Adipocyte (in vitro differentiated cells): ENCODE data around the gene TMEM181.
"Not testable (repeated sequence)": the region's sequence is repeated elsewhere in the genome, so short reads cannot be mapped to it uniquely, and the experiment has no call there.

ENCODE experiments used
- DNase-seq: peaks from one replicate; pipeline ENCODE4 v3.0.0-alpha.2; 2015; ENCODE audit warnings: low read depth
- H3K27me3 ChIP-seq: replicated peaks from 2 replicates; pipeline ENCODE4 v1.7.0; 2013; ENCODE audit warnings: mild to moderate bottlenecking, low read length, moderate library complexity; ENCODE audit not compliant: control insufficient read depth, insufficient read depth
- H3K36me3 ChIP-seq: 2 replicates; pipeline ENCODE4 v1.7.0; 2013; ENCODE audit warnings: low read length, mild to moderate bottlenecking, moderate library complexity; ENCODE audit not compliant: control insufficient read depth, insufficient read depth, severe bottlenecking
- H3K4me1 ChIP-seq: 2 replicates; pipeline ENCODE4 v1.7.0; 2013; ENCODE audit warnings: mild to moderate bottlenecking, low read length, moderate library complexity; ENCODE audit not compliant: control insufficient read depth, insufficient read depth
- H3K4me3 ChIP-seq: 2 replicates; pipeline ENCODE4 v1.7.0; 2013; ENCODE audit warnings: mild to moderate bottlenecking, low read length, moderate library complexity
- H3K9ac ChIP-seq: 2 replicates; pipeline ENCODE4 v1.7.0; 2013; ENCODE audit warnings: mild to moderate bottlenecking, low read length, moderate library complexity
- H3K9me3 ChIP-seq: 2 replicates; pipeline ENCODE4 v1.7.0; 2013; ENCODE audit warnings: mild to moderate bottlenecking, low read length, moderate library complexity; ENCODE audit not compliant: control insufficient read depth

The TMEM181 gene

DNA sequence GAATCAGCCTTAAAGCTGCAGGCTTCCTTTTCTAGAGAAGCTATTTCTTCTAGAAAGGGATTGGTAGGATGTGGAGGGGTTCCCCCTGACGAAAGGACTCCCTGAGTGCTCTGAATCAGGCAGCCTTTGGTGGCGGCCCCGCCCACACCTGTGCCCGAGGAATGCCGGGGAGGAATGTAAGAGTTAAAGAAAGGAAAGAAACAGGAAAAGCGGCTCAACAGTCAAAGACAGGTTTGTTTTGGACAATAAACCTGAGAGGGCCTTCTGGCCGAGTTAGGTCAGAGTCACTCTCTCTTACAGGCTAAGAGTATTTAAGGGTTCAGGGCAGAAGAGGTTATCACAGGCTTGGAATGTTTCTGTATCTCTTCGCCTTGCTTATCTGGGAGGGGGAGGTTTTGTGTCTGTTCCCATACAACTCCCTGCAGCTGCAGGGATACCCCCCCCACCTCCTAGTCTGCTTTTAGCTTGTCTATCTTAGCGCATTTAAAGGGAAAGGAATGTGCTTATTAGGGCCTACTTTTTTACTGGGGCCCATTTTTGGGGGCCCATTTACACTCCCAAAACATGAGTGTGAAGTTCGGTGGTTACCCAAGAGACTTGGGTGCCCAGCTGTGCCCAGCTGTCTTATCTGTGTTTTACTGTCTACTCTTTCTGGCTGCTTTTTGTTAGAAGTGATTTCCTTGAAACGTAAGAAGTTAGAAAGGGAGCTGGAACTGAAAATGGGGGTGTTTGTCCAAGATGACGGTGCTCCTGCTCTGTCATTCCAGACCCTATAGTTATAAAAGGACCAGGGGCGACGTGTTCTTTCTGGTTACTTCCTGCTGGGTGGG, 51.9 kb downstream of the TMEM181 start:
- Histone ChIP-seq H3K9ac (no peak overlapping the region), H3K9me3 (no peaks in the 10 kb centered on the region), H3K36me3 (peaks cover 77% of the 10 kb centered on the region), H3K27me3 (no peaks in the 10 kb centered on the region), H3K4me3 (no peak overlapping the region), H3K4me1 (peaks cover 9% of the 10 kb centered on the region)
- no peak for DNase-seq

- H3K9me3 ChIP-seq, DNase-seq, H3K27me3 ChIP-seq, H3K4me1 ChIP-seq, H3K9ac ChIP-seq, H3K4me3 ChIP-seq: not testable (repeated sequence)
- peaks cover 49% of the 10 kb centered on the region for H3K36me3 ChIP-seq
These were observed 54.7 kb downstream of the TMEM181 start for GRCh38 chr6:158614606-158615005.

DNA sequence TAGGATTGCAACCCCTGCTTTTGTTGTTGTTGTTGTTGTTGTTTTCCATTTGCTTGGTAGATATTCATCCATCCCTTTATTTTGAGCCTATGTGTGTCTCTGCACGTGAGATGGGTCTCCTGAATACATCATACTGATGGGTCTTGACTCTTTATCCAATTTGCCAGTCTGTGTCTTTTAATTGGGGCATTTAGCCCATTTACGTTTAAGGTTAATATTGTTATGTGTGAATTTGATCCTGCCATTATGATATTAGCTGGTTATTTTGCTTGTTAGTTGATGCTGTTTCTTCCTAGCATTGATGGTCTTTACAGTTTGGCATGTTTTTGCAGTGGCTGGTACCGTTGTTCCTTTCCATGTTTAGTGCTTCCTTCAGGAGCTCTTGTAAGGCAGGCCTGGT, 58.4 kb downstream of the TMEM181 start:
- H3K9ac ChIP-seq, H3K4me1 ChIP-seq, H3K27me3 ChIP-seq, H3K4me3 ChIP-seq, H3K9me3 ChIP-seq, DNase-seq: not testable (repeated sequence)
- peaks cover 46% of the 10 kb centered on the region for H3K36me3 ChIP-seq

DNA sequence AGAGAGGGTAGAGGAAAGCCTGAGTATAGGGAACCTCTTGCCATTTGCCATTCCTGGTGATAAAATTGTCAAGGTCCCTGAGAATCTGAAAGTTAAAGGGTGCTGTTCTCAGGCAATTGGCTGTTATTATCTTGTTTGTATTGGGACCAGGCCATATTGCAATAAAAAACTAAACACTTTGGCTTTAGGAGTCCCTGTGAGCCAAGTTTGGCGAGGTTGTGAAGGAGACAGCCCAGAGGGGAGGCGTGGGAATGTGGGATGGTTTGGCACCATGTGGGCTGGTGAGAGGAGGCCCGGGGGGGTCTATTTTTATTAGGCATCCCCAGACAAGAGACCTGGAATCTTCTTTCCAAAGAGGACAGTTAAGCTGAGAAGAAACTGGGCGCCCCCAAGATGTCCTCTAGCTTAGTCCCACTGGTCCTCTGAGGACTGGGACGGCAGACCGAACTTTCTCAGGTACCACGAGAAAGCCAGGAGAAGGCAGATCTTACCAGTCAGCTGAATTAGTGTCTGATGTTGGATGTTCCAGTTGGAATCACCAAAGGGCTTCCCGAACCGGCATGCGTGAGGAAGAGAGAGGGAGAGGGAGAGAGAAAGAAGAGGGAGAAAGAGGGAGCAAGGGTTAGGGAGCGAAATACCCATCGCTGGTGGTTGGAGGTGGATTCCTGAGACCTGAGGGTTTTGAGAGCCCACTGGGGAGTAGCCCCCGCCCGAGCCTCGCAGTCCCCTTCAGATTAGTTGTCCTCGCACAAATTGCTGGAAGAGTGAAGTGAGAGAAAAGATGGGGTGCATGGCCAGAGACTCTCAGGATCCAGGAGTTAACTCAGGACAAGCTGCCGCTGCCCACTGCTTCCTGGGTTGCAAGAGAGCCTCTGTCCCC, 60.3 kb downstream of the TMEM181 start:
- H3K9me3 ChIP-seq, result no peaks in the 10 kb centered on the region
- no peak overlapping the region for H3K4me3 ChIP-seq
- DNase-seq, result no peak
- peaks cover 38% of the 10 kb centered on the region for H3K36me3 ChIP-seq
- H3K4me1 ChIP-seq, result no peaks in the 10 kb centered on the region
- no peaks in the 10 kb centered on the region for H3K27me3 ChIP-seq
- no peak overlapping the region for H3K9ac ChIP-seq

- Histone ChIP-seq H3K27me3 (no peaks in the 10 kb centered on the region), H3K4me3 (no peak overlapping the region), H3K9ac (no peak overlapping the region), H3K4me1 (no peaks in the 10 kb centered on the region), H3K36me3 (peaks cover 46% of the 10 kb centered on the region), H3K9me3 (no peaks in the 10 kb centered on the region)
- DNase-seq, result no peak
These were observed 61.2 kb downstream of the TMEM181 start for GRCh38 chr6:158620963-158621693.

DNA sequence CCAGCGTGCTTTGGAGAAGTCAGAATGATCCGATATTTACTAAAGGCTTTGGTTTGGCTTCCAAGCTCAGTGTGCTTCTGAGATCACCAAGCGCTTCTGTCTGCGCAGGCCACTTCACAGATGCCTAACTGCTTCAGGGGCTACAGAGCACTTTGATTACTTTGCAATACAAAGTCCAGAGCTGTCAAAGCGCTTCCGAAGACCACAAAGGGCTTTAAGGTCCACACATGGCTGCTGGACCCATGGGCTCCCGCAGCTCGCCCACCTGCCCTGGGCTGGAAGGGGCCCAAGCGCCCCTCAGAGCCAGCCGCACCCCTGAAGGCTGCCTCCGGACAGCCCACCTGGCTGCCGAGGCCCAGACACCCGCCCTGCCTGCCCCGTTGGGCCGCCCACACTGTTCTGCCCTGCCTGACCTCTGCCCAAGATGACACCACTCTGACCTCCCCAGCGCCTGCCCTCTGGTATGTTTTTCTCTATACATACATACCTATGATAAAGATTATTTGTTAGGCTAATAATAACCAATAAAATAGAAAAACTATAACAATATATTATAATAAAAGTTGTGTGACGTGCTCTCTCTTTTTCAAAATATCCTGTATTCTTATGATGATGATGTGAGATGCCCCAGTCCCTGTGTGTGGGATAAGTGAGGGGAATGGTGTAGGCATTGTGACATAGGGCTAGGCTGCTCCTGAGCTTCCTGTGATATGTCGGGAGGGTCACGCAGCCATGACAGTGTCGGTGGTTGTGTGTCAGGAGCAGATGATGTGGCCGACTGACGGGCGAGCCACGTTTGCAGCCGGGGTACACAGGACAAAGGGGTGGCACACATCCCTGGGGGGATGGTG, 62.0 kb downstream of the TMEM181 start:
- Histone ChIP-seq H3K4me1 (no peaks in the 10 kb centered on the region), H3K27me3 (no peaks in the 10 kb centered on the region), H3K4me3 (no peak overlapping the region), H3K9ac (no peak overlapping the region), H3K36me3 (peaks cover 54% of the 10 kb centered on the region), H3K9me3 (no peaks in the 10 kb centered on the region)
- DNase-seq, result no peak

DNA sequence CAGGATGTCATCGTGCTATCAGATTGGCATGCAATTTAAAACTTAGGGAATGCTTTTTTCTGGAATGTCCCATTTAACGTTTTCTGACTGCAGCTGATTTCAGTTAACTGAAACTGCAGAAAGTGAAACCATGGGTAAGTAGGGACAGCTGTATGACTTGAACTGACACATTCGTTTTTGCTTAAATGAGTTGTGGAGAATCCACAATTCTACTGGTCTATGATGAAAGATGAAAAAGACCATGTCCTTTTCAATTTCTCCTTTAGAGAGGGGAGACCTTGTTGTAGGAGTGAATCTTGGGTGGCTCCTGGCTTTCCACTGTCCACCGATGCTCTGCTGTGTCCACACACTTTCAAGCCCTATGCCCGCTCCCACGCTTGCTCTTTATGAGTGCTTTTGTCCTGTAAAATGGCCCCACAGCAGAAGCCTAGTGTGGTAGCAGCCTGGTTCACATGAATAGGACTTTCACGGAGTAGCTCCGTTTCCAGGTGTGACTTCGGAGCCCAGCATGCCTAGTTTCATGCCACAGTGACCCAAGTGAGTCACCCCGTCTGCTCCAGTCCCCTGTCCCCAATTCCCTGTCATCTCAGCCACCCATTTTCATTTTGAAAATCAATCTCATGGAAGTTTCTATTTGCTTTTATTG, 62.8 kb downstream of the TMEM181 start:
- H3K27me3 ChIP-seq, result no peaks in the 10 kb centered on the region
- H3K9me3 ChIP-seq, result no peaks in the 10 kb centered on the region
- peaks cover 61% of the 10 kb centered on the region for H3K36me3 ChIP-seq
- no peak overlapping the region for H3K9ac ChIP-seq
- no peak for DNase-seq
- H3K4me1 ChIP-seq, result no peaks in the 10 kb centered on the region
- H3K4me3 ChIP-seq, result no peak overlapping the region

DNA sequence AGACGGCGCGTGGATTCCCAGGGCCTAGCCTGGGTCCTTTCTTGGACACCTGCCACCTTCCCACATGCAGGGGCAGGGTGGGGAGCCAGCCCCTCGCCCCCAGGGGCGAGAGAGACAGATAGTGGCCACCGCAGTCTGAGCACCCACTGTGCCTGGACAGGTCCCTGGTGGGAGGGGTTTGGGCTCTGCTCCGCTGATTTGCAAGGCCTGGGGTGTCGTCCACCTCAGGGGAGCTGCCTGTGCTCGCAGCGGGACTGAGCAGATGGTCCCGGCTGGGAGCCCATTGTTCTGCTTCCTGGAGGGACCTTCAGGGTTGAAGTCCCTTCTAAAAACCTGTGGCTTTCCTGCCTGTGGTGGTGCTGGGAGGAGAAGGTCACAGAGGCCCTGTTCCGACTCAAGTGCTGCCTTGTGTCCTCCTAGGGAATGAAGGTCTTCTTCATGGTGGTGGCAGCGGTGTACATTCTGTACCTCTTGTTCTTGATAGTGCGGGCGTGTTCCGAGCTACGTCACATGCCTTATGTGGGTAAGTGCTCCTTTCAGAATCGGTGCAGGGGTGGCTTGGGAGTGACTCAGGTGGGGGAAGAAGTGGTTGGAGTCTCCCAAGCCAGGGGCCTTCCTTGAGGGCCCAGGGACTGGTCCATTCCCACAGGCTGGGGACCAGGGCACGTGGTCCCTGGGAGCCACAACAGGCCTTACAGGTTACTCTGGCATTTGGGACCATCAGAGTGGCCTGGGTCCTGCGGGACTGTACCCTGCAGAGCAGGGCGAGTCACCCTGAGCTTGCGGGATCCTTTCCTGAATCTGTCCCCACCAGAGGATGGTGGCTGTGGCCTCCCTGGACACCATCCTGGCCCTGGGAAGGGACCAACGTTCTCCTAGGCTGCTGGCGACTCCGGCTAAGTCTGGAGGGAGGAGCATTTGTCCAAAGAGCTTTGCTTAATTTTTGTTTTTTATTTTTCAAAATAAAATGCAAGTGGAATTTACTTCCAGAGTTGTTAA, 65.1 kb downstream of the TMEM181 start:
- Histone ChIP-seq H3K4me3 (no peak overlapping the region), H3K9me3 (no peaks in the 10 kb centered on the region), H3K36me3 (peaks cover 76% of the 10 kb centered on the region), H3K4me1 (no peaks in the 10 kb centered on the region), H3K9ac (no peak overlapping the region), H3K27me3 (no peaks in the 10 kb centered on the region)
- DNase-seq, result no peak

DNA sequence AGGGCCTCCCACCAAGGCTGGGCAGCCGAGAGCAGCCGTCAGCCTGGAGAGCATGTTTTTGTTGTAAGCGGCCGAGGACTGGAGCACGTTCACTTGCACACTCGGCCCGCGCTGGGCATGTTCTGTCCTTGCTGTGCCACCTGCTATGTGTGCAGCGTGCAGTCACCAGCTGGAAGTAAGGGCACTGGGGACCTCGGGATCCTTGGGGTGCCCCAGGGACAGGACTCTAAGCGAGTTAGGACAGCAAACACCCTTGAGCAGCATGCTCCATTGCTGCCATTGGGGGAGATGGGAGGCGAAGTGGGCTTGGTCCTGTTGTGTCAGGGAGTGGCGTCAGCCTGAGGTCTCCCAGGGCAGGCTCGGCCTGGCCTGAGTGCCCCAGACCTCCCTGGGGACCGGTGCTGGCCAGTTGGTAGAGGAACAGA, 66.0 kb downstream of the TMEM181 start:
- Histone ChIP-seq H3K36me3 (peaks cover 68% of the 10 kb centered on the region), H3K4me3 (no peak overlapping the region)
- no peak for DNase-seq

More for the DNA sequence above, 66.0 kb downstream of the TMEM181 start:
- Histone ChIP-seq H3K27me3 (no peaks in the 10 kb centered on the region), H3K4me1 (peaks cover 7% of the 10 kb centered on the region), H3K9me3 (no peaks in the 10 kb centered on the region), H3K9ac (no peak overlapping the region)
